Measurements from ENCODE around the gene AWAT1.

DNA sequence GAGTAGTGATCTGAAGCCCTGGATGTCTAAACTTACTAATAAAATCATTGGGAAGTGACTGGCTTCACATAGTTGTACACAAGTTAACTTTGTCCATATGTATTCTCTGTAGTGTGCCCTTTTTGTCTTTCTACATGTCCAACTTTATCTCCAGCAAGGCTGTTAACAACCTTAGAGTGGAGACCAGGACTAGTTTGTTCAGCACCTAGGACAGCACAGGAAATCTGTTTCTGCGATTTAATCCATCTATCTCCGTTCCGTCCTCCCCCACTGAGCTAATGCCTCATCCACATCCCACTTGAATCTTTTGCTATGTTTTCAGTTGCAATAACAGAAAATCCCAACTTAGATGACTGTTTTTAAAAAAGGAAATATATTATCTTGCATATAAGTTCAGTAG, 30.3 kb downstream of the AWAT1 start:
- TF ChIP-seq, protein P1, sequence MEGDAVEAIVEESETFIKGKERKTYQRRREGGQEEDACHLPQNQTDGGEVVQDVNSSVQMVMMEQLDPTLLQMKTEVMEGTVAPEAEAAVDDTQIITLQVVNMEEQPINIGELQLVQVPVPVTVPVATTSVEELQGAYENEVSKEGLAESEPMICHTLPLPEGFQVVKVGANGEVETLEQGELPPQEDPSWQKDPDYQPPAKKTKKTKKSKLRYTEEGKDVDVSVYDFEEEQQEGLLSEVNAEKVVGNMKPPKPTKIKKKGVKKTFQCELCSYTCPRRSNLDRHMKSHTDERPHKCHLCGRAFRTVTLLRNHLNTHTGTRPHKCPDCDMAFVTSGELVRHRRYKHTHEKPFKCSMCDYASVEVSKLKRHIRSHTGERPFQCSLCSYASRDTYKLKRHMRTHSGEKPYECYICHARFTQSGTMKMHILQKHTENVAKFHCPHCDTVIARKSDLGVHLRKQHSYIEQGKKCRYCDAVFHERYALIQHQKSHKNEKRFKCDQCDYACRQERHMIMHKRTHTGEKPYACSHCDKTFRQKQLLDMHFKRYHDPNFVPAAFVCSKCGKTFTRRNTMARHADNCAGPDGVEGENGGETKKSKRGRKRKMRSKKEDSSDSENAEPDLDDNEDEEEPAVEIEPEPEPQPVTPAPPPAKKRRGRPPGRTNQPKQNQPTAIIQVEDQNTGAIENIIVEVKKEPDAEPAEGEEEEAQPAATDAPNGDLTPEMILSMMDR (IDR thresholded peaks at IDR 0.05; ENCODE audit: borderline replicate concordance, extremely low read depth, low read length, poor library complexity, severe bottlenecking), result no peak
- TF ChIP-seq EZH2 (IDR thresholded peaks at IDR 0.05; ENCODE audit: borderline replicate concordance, low read depth, low read length, severe bottlenecking), result no peak
